Cardiac muscle cell (in vitro differentiated cells and primary cell): ENCODE data around the gene DRC3. TPM values are rescaled to one million over a fixed set of nuclear protein-coding genes. Genes with fewer than 3 reads are reported as not detected.
A peak's percentile ranks its signal among the peaks of the same experiment; 100 is the strongest.

ENCODE experiments used
- DNase-seq, 2 donors: peaks; one replicate each; pipeline versions ENCODE4 v3.0.0 to v3.0.0-alpha.2; 2010 to 2017; ENCODE audit warnings: low read depth in 1 of 2, low spot score in 1 of 2
- H3K27ac ChIP-seq: fragments of 200-600 bp; sonication (generic); 2 replicates; pipeline ENCODE4 v1.5.1; 2016
- H3K27me3 ChIP-seq: fragments of 200-600 bp; sonication (generic); 2 replicates; pipeline ENCODE4 v1.6.0; 2016; ENCODE audit warnings: control low read depth
- H3K36me3 ChIP-seq: fragments of 200-600 bp; sonication (generic); 2 replicates; pipeline ENCODE4 v1.5.1; 2016; ENCODE audit warnings: control low read depth
- H3K4me1 ChIP-seq: fragments of 200-600 bp; sonication (generic); 2 replicates; pipeline ENCODE4 v1.8.1; 2017; ENCODE audit warnings: low read depth, mild to moderate bottlenecking, mixed run types
- H3K4me3 ChIP-seq: fragments of 200-600 bp; sonication (generic); 2 replicates; pipeline ENCODE4 v1.5.1; 2016; ENCODE audit warnings: mild to moderate bottlenecking
- H3K9me3 ChIP-seq: fragments of 200-600 bp; sonication (generic); 2 replicates; pipeline ENCODE4 v1.5.1; 2017; ENCODE audit warnings: low read depth, mild to moderate bottlenecking, control low read depth
- polyA plus RNA-seq: library from polyadenylated mRNA; unstranded; fragments of >200 nt; fragmentation: Nextera tagmentation; extraction: Ambion mirVana; gene quantifications from 2 replicates; pipeline ENCODE4 v1.2.1, GENCODE V29; 2016
- total RNA-seq: library from RNA; depleted of rRNA; stranded (reverse); fragments of >200 nt; gene quantifications from 2 replicates; pipeline ENCODE4 v1.2.3, GENCODE V29; 2016
- TF ChIP-seq, protein P1 (sequence below): IDR thresholded peaks from 2 replicates; pipeline ENCODE4 v1.5.1; 2012; ENCODE audit warnings: low read depth, mild to moderate bottlenecking, low read length

DRC3 gene
- total and polyA plus RNA-seq, 2 experiments from 2014 or later = 0.21 to 4.1 TPM

DNA sequence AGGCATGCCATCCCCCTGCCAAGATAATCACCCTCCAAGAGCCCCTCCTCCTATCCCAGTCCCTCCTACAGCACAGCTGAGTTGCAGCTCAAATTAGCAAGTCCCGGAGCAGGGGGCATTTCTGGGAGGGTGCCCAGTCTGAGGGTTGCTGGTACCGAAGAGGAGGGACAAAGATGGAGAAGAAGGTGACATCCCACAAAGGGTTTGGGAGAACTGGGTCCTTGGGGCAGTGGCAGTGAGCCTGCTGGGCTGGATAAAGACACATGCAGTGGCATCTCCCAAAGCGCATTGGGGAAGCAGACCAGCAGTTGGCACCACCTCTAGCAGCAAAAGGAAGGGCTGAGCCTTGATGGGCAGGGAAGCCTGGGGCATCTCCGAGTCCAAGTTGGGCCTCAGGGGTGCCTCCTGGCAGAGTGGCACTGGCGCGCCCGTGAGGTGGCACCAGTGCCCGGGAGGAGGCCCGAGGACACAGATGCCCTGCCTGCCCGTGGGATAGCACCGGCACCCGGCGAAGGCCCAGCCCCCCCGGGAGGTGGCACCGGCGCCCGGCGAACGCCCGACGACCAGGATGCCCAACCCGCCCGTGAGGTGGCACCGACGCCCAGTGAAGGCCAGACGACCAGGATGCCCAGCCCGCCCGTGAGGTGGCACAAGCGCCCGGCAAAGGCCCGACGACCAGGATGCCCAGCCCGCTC lies 1.1 kb upstream of the DRC3 start:
- no peaks in the 10 kb centered on the region for H3K9me3 ChIP-seq
- TF ChIP-seq, protein P1, sequence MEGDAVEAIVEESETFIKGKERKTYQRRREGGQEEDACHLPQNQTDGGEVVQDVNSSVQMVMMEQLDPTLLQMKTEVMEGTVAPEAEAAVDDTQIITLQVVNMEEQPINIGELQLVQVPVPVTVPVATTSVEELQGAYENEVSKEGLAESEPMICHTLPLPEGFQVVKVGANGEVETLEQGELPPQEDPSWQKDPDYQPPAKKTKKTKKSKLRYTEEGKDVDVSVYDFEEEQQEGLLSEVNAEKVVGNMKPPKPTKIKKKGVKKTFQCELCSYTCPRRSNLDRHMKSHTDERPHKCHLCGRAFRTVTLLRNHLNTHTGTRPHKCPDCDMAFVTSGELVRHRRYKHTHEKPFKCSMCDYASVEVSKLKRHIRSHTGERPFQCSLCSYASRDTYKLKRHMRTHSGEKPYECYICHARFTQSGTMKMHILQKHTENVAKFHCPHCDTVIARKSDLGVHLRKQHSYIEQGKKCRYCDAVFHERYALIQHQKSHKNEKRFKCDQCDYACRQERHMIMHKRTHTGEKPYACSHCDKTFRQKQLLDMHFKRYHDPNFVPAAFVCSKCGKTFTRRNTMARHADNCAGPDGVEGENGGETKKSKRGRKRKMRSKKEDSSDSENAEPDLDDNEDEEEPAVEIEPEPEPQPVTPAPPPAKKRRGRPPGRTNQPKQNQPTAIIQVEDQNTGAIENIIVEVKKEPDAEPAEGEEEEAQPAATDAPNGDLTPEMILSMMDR = no peak

DNA sequence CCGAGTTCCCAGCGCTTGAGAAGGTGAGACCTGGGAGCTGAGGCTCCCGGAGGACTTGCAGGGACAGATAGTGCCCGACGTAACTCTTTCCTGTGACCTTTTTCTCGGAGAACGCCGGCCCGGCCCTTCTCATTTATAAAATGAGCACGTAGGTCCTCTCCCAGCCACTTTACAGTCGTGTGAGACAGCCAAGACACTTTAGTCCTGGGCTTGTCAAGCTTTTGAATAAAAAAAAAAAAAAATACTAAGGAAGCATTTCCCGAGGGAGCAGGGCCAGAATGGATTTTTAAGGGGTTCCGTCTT lies 241 bp downstream of the DRC3 start:
- TF ChIP-seq, protein P1 = no peak
- Histone ChIP-seq H3K4me3 (peak overlapping the region; percentile 48), H3K4me1 (peaks cover 7% of the 10 kb centered on the region), H3K36me3 (no peaks in the 10 kb centered on the region), H3K27ac (no peak overlapping the region), H3K27me3 (no peaks in the 10 kb centered on the region), H3K9me3 (no peaks in the 10 kb centered on the region)
- DNase-seq = no peak

More for the DNA sequence above, 1.1 kb upstream of the DRC3 start:
- H3K36me3 ChIP-seq = no peaks in the 10 kb centered on the region
- DNase-seq = peak; percentile 41 to 45
- peak overlapping the region; percentile 71 for H3K27ac ChIP-seq
- peaks cover 7% of the 10 kb centered on the region for H3K4me1 ChIP-seq
- H3K4me3 ChIP-seq = peak overlapping the region; percentile 72
- H3K27me3 ChIP-seq = no peaks in the 10 kb centered on the region

DNA sequence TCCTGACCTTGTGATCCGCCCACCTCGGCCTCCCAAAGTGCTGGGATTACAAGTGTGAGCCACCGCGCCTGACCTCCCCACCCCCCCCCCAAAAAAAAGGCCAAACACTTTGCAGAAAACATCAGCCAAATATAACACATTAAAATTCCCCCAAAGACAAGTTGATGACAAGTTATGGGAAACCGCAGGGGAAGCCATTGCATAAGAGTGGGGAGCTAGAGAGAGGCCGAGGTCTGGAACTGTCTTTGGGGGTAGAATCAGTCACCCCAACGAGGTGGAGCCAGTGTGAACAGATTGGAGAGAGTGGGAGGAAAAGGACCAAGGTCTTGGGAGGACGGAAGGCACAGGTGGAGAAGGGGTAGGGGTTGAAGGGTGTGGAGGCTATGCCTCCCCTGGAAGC lies 2.8 kb downstream of the DRC3 start:
- Histone ChIP-seq H3K4me1 (peaks cover 7% of the 10 kb centered on the region), H3K27me3 (no peaks in the 10 kb centered on the region), H3K4me3 (no peak overlapping the region), H3K36me3 (no peaks in the 10 kb centered on the region), H3K27ac (no peak overlapping the region), H3K9me3 (no peaks in the 10 kb centered on the region)
- peak in 1 of 2 donors; percentile 34 for DNase-seq
- TF ChIP-seq, protein P1 = no peak

DNA sequence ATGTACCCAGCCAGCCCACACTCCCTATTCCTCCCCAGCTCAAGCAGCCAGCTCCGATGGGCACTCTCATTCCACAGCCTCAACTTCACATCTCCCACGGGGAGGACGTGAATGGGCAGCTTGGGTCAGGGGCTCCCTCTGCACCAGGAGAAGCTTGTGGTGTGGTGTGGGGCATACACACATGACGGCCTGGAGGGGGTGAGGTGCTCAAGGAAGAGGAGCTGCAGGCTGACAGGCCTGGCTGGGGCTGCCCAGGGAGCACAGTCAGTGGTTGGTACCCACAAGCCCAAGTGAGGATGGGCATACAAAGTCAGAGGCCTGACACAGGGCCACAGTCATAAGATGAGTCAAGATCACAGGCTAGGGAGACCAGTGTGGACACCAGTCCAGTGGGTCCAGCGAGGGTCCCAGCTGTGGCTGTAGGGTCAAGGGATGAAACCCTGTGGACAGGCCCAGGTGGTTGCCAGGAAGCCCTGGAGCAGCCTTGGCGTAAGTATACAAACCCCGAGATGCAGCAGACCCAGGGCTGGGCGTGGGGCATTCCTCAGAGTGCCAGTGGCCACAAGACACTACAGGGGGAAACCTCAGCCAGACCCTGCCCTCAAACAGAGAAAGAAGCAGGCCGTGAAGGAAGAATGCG lies 4.4 kb downstream of the DRC3 start:
- H3K9me3 ChIP-seq = no peaks in the 10 kb centered on the region
- no peaks in the 10 kb centered on the region for H3K4me1 ChIP-seq
- TF ChIP-seq, protein P1 = no peak
- no peak overlapping the region for H3K27ac ChIP-seq
- H3K27me3 ChIP-seq = no peaks in the 10 kb centered on the region
- no peak overlapping the region for H3K4me3 ChIP-seq
- H3K36me3 ChIP-seq = no peaks in the 10 kb centered on the region
- DNase-seq = no peak

DNA sequence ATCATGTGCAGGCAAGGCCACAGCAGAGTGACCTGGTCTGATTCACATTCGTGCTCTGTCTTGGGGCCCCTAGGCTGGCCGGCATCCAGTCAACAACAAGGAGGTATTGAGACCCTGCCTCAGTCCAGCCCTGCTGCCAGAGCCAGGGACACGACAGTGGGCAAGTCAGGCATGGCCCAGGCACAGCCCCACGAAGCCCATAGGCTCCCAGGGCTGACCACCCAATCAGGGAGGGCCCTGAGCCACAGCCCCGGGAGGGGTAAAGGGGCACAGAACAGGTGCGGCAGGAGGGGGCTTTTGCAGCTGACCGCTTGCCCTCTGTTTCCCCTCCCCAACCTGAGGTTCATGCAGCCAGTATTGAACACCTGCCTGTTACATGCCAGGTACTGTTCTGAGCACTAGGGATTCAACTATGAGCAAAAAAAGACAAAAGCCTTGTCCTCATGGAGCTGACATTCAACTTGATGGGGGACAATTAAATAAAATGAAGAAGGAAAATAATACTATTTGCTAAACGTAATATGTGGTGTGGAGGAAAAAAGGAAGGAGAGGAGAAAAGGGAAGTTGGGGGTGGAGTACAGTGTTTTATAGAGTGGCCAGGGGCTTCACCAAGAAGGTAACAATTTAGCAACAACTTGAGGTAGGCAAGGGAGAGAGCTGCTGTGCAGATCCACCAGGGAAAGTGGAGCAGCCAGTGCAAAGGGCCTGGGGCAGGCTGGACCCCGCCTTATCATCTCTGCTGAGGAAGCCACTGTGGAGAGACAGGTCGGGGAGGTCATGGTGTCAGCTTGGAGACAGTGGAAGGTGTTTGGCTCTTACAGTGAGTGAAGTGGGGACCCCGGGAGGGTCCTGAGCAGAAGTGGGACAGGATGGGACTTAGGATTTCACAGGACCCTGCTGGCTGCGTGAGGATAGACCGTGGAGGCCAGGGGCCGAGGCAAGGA lies 6.1 kb downstream of the DRC3 start:
- H3K36me3 ChIP-seq = no peaks in the 10 kb centered on the region
- no peak overlapping the region for H3K4me3 ChIP-seq
- H3K4me1 ChIP-seq = no peaks in the 10 kb centered on the region
- no peak overlapping the region for H3K27ac ChIP-seq
- no peaks in the 10 kb centered on the region for H3K27me3 ChIP-seq
- no peaks in the 10 kb centered on the region for H3K9me3 ChIP-seq
- no peak for DNase-seq
- TF ChIP-seq, protein P1 = no peak
